Heart left ventricle (tissue), 13 donors: ENCODE data around the gene IRAK4.

Experiments used
- POLR2A ChIP-seq, 2 donors: fragments of 450-650 bp; IDR thresholded peaks; one replicate each; pipeline ENCODE4 v1.6.1; 2017; ENCODE audit warnings: antibody characterized with exemption in 2 of 2, mild to moderate bottlenecking in 2 of 2, moderate library complexity in 2 of 2
- TF ChIP-seq, protein P1 (sequence below), 12 donors: fragments of 200-600 bp; sonication (generic) in 4 of 12; IDR thresholded peaks; one replicate each; pipeline versions ENCODE4 v1.5.0 to v1.8.0; 2018 to 2022; ENCODE audit warnings: antibody characterized with exemption in 12 of 12, mild to moderate bottlenecking in 5 of 12
- donor health status: ischemic (EF 13 %, LVEDD 7.1; RV severe dilation, severe dysfunction).
- donor health status: DM: no; HTN: yes; CAD: no.
- donor health status: DM: no; HTN: no; CAD: no.
- donor health status: ischemic (EF 25% LVEDD 6.9; RV normal size, moderate dysfunction).
- donor health status: ischemic (EF 25% LVEDD 5.7; RV mildly dilated, moderate dysfunction).
- donor health status: ischemic (EF 35%, LVEDD 5.7; RV mildly dilated, moderate dysfunction).
- donor health status: nonischemic (EF 11% LVEDD 7.7; RV severe dilation, severe dysfunction).
- donor health status: DM: yes; HTN: yes; CAD: no.
- donor health status: PGD.
- donor health status: ischemic (EF 29% LVEDD 5.4; RV normal size, mild dysfunction).
- donor health status: nonischemic (EF 23%, LVEDD 6.1; RV moderate dilation, normal function).

DNA sequence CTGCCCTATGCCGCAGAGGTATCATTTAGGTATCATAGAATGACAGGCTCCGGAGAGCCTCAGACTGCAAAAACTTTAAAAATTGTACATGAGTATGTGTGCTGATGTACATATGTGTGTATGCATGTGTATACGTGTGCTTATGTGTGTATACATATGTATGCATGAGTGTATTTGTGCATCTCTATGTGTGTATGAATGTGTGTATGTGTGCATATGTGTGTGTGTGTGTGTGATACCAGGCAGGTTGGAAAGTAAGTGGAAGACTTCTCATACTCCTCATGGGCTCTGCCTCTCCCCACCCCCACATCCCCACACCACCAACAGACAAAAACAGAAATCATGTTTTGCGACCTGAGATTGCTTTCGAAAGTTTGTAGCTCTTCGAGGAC, 76.5 kb downstream of the IRAK4 start:
- TF ChIP-seq, protein P1, sequence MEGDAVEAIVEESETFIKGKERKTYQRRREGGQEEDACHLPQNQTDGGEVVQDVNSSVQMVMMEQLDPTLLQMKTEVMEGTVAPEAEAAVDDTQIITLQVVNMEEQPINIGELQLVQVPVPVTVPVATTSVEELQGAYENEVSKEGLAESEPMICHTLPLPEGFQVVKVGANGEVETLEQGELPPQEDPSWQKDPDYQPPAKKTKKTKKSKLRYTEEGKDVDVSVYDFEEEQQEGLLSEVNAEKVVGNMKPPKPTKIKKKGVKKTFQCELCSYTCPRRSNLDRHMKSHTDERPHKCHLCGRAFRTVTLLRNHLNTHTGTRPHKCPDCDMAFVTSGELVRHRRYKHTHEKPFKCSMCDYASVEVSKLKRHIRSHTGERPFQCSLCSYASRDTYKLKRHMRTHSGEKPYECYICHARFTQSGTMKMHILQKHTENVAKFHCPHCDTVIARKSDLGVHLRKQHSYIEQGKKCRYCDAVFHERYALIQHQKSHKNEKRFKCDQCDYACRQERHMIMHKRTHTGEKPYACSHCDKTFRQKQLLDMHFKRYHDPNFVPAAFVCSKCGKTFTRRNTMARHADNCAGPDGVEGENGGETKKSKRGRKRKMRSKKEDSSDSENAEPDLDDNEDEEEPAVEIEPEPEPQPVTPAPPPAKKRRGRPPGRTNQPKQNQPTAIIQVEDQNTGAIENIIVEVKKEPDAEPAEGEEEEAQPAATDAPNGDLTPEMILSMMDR (IDR thresholded peaks at IDR 0.05) = no peak
- TF ChIP-seq POLR2A (IDR thresholded peaks at IDR 0.05) = no peak
